DMS153 treated with DMSO at 0.1 percent for 48 hours (cell line): ENCODE measurements around the gene GNB2.
A peak's percentile ranks its signal among the peaks of the same experiment; 100 is the strongest.
"Not testable (repeated sequence)": the region's sequence is repeated elsewhere in the genome, so short reads cannot be mapped to it uniquely, and the experiment has no call there.

Experiments used
- DNase-seq: peaks from one replicate; lab custom pipeline; 2025; ENCODE audit not compliant: unreplicated experiment; lab: John Stamatoyannopoulos, UW

The GNB2 gene

DNA sequence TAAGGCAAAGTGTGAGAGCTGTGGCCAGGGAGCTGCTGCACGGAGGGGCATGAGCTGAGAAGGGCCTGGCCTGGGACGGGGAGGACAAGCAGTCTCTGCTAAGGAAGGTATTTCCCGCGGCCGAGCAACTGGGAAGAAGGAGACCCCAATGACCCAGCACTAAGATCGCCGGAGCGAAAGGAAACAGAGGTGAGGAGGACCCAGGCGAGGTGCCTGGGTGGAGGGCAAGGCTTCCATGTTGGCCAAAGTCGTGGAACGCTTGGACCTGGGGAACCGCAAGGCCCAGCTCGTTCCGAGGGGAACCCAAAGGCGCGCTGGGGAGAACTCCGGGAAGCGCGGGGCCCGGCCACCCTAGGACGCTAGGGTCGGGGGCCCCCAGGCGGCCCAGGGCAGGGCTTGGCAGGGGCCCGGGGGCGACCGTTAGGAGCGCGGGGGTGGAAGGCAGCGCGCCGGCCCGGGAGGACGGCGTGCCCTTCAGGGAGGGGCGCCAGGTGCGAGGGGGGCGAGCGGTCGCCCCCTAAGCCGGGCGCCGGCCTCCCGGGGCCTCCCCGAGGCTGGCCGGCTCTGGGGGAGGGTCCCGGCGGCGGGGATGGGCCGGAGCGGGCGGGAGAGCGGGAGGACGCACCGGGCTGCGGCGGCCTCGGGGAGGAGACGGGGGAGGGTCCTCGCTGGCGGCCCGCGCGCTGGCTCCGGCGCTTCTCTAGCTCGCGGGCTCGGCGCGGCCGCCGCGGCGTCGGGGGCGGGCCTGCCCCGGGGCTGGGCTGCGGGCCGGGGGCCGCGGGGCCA is 20.0 kb downstream of the GNB2 start:
- no peak for DNase-seq

DNA sequence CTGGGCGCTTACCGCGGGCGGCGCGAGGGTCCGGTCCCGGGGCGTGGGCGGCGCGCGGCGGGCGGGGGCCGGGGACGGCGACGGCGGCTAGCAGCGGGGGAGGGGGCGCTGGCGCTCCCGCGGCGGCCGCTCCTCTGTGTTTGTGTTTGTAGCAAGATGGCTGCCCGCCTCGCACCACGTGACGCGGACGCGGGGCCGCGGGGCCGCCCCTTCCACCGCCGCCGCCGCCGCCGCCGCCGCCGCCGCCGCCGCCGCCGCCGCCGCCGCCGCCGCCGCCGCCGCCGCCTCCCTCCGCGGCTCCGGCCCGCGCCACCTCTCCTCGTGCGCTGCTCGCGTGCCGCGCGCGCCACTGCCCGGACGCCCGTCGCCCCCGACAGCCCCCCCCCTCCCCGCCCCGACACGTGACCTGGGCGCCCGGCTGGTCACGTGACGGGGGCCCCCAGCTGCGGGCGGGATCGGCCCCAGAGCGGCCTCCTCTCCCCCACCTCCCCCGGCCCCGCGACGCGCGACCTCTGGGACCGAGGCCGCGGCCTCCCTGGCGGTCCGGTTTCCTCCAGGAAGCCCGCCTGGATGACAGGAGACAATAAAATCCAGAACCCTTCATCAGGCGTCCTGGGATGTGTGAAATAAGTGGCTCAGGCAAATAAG is 20.7 kb downstream of the GNB2 start, which contains the start of gene GIGYF1:
TSS of gene GIGYF1 (minus strand) at position 153 of the 648 bp plus-strand sequence. CDS start 6,012 bp downstream, outside the sequence.
- DNase-seq: peak; percentile 11

DNA sequence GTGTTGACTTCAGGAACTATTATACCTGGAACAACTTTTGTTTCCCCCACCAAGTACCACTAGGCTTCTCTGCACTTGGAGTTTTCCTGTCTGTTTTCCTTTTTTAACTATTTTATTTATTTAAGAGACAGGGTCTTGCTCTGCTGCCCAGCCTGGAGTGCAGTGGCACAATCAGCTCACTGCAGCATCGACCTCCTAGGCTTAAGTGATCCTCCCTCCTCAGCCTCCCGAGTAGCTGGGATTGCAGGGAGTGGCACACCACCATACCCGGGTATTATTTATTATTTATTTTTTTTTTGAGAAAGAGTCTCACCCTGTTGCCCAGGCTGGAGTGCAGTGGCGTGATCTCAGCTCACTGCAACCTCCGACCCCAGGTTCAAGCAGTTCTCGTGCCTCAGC is 22.6 kb downstream of the GNB2 start:
- DNase-seq: no peak

GRCh38 chr7:100699018-100699417 is 25.5 kb downstream of the GNB2 start:
- no peak for DNase-seq

GRCh38 chr7:100701089-100701488 is 27.5 kb downstream of the GNB2 start:
- DNase-seq: not testable (repeated sequence)

- DNase-seq: peak; percentile 31
Observed at GRCh38 chr7:100705320-100705752, 31.8 kb downstream of the GNB2 start.

GRCh38 chr7:100705753-100706671 is 32.5 kb downstream of the GNB2 start, which contains the start of gene POP7:
POP7 (plus strand) TSS chr7:100706121; CDS start chr7:100706831, 710 bp downstream.
- DNase-seq: peak; percentile 93

- DNase-seq: no peak
Observed at GRCh38 chr7:100706672-100707311, 33.3 kb downstream of the GNB2 start.

DNA sequence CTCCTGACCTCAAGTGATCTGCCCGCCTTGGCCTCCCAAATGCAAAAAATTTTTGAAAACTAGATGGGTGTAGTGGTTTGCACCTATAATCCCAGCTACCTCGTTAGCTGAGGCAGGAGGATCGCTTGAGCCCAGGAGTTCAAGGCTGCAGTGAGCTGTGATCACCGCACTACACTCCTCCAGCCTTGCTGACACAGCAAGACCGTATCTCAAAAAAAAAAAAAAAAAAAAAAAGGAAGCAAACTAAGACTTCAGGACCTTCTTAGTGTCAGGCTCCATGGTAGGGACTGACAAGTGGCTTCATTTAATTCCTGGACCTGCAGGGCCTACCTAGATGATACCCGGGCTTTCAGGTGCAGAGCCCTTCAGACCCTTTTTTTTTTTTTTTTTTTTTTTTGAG is 34.9 kb downstream of the GNB2 start:
- no peak for DNase-seq

- DNase-seq: no peak
Observed at GRCh38 chr7:100710452-100710851, 36.9 kb downstream of the GNB2 start.

DNA sequence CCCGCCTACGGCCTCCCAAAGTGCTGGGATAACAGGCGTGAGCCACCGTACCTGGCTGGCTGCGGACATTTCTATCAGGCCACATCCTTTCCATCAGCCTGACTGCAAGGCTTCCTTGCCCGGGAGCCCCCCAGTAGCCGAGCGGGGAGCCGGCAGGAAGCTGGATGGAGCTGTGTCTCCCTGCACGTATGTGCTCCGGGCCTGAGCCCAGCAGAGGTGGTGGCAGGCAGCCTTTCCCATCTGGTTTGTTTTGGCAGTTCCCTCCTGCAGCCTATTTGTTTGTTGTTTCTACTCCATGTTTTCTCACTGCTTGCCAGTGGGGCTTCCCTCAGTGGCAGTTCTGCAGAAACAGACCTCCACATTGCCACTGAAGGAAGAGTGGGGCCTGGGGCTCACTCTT is 37.8 kb downstream of the GNB2 start:
- DNase-seq: no peak

GRCh38 chr7:100714725-100715124 is 41.2 kb downstream of the GNB2 start:
- DNase-seq: no peak

DNA sequence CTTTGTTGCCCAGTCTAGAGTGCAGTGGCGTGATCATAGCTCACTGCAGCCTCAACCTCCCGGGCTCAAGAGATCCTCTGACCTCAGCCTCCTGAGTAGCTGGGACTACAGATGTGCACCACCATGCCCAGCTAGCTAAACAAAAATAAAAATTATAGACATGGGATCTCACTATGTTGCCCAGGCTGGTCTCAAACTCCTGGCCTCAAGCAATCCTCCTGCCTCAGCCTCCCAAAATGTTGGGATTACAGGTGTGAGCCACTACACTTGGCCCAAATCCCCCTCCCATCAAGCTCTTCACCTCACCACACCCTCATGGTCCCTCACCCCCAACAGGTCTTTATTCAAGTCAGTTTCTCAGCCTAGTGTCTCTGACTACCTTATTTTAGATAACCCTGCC is 43.5 kb downstream of the GNB2 start:
- DNase-seq: not testable (repeated sequence)

- DNase-seq: no peak
Observed at GRCh38 chr7:100719523-100720278, 46.2 kb downstream of the GNB2 start.

DNA sequence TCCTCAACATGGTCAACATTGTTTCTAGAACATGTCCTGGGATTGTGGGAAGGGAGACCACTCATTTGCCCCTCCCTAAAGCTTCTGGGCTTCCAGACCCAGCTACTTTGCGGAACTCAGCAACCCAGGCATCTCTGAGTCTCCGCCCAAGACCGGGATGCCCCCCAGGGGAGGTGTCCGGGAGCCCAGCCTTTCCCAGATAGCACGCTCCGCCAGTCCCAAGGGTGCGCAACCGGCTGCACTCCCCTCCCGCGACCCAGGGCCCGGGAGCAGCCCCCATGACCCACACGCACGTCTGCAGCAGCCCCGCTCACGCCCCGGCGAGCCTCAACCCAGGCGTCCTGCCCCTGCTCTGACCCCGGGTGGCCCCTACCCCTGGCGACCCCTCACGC is 46.7 kb downstream of the GNB2 start, which contains the start of gene EPO:
TSS of gene EPO (plus strand) at position 190 of the 392 bp plus-strand sequence. CDS start 513 bp downstream, outside the sequence.
- no peak for DNase-seq

DNA sequence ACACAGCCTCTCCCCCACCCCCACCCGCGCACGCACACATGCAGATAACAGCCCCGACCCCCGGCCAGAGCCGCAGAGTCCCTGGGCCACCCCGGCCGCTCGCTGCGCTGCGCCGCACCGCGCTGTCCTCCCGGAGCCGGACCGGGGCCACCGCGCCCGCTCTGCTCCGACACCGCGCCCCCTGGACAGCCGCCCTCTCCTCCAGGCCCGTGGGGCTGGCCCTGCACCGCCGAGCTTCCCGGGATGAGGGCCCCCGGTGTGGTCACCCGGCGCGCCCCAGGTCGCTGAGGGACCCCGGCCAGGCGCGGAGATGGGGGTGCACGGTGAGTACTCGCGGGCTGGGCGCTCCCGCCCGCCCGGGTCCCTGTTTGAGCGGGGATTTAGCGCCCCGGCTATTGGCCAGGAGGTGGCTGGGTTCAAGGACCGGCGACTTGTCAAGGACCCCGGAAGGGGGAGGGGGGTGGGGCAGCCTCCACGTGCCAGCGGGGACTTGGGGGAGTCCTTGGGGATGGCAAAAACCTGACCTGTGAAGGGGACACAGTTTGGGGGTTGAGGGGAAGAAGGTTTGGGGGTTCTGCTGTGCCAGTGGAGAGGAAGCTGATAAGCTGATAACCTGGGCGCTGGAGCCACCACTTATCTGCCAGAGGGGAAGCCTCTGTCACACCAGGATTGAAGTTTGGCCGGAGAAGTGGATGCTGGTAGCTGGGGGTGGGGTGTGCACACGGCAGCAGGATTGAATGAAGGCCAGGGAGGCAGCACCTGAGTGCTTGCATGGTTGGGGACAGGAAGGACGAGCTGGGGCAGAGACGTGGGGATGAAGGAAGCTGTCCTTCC is 47.3 kb downstream of the GNB2 start:
- DNase-seq: no peak

DNA sequence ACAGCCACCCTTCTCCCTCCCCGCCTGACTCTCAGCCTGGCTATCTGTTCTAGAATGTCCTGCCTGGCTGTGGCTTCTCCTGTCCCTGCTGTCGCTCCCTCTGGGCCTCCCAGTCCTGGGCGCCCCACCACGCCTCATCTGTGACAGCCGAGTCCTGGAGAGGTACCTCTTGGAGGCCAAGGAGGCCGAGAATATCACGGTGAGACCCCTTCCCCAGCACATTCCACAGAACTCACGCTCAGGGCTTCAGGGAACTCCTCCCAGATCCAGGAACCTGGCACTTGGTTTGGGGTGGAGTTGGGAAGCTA is 47.9 kb downstream of the GNB2 start:
- DNase-seq: no peak

DNA sequence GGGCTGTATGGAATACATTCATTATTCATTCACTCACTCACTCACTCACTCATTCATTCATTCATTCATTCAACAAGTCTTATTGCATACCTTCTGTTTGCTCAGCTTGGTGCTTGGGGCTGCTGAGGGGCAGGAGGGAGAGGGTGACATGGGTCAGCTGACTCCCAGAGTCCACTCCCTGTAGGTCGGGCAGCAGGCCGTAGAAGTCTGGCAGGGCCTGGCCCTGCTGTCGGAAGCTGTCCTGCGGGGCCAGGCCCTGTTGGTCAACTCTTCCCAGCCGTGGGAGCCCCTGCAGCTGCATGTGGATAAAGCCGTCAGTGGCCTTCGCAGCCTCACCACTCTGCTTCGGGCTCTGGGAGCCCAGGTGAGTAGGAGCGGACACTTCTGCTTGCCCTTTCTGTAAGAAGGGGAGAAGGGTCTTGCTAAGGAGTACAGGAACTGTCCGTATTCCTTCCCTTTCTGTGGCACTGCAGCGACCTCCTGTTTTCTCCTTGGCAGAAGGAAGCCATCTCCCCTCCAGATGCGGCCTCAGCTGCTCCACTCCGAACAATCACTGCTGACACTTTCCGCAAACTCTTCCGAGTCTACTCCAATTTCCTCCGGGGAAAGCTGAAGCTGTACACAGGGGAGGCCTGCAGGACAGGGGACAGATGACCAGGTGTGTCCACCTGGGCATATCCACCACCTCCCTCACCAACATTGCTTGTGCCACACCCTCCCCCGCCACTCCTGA is 49.1 kb downstream of the GNB2 start:
- DNase-seq: no peak
